GM18909 (cell line): ENCODE results near the gene DGAT2.
"Not testable (repeated sequence)": the region's sequence is repeated elsewhere in the genome, so short reads cannot be mapped to it uniquely, and the experiment has no call there.

Experiments
- ATAC-seq: cut with Tn5 transposase; IDR thresholded peaks from one replicate; pipeline ENCODE4 v1.9.1; 2021; ENCODE audit warnings: mild to moderate bottlenecking; ENCODE audit not compliant: unreplicated experiment, poor library complexity

DGAT2 gene

GRCh38 chr11:75748729-75749273, 19.8 kb upstream of the DGAT2 start:
- ATAC-seq: not testable (repeated sequence)

- ATAC-seq: not testable (repeated sequence)
These were observed 13.6 kb upstream of the DGAT2 start for GRCh38 chr11:75754933-75755332.

DNA sequence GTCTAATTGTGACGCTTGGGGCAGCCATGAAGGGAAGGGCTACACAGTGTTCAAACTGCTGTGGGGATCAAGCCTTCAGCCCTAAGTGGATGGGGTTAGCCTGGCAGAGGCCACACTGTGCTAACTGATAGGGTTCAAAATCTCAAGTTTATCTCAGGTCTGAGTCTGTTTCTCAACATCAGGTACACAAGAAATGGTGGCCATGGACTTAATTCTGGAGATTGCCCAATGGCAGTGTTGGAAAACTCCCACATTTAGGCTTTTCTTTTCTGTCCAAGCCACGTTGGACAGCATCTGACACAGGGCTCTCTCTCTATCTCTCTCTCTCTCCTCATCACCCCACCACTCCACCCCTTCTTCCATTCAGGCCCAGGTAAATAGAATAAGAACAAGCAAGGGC, 10.9 kb upstream of the DGAT2 start:
- ATAC-seq: no peak

DNA sequence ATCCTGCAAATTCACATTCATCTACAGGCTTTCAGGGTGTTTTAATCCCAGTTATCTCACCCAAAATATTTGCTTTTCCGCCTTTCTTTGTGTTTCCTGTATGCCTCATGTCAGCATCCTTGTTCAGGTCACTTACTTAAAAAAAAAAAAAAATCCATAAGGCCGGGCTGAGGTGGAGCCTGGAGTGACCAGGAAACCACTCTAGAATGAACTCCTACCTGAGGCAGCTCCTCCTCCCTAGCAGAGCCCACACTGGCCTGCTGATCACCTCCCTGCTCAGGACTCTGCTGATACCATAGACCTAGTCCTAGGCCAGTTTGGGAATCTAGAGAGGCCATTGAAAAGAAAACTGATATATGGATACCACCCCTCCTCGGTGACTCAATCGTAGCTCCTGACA, 8.7 kb upstream of the DGAT2 start:
- no peak for ATAC-seq

DNA sequence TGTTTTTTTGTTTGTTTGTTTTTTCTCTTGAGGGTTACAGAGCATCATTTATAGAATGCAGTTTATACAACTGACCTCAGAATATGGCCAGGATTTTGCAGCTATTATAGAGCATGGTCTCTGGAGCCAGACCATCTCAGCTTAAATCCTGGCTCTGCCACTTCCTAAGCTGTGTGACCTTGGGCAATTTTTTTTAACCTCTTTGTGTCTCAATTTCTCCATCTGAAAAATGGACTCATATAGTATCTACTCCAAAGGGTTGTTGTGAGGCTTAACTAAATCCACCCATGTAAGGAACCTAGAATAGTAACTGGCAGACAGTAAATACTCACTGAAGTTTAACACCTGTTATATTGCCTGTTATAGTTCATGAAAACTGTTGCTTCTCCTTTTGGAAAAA, 8.3 kb upstream of the DGAT2 start:
- ATAC-seq: no peak

GRCh38 chr11:75760710-75761493, 7.7 kb upstream of the DGAT2 start:
- ATAC-seq: no peak

DNA sequence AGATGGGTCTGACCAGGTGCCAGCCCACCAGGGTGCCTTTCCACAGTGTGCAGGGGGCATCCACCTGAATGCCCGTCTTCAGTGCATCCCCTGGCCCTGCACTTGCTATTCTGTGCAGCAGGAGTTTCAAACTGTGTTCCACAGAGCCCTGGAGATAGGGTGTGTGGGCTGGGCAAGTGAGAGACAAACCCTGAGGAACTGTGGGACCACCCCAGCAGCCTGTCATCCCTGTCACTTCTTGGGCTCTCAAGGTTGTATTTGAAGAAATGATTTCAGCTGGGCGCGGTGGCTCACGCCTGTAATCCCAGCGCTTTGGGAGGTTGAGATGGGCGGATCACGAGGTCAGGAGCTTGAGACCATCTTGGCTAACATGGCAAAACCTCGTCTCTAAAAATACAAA, 6.4 kb upstream of the DGAT2 start:
- ATAC-seq: no peak

- no peak for ATAC-seq
These were observed 5.7 kb upstream of the DGAT2 start for GRCh38 chr11:75762885-75763284.

- ATAC-seq: no peak
These were observed 4.7 kb upstream of the DGAT2 start for GRCh38 chr11:75763846-75764245.

- ATAC-seq: no peak
These were observed 3.5 kb upstream of the DGAT2 start for GRCh38 chr11:75765116-75765515.

DNA sequence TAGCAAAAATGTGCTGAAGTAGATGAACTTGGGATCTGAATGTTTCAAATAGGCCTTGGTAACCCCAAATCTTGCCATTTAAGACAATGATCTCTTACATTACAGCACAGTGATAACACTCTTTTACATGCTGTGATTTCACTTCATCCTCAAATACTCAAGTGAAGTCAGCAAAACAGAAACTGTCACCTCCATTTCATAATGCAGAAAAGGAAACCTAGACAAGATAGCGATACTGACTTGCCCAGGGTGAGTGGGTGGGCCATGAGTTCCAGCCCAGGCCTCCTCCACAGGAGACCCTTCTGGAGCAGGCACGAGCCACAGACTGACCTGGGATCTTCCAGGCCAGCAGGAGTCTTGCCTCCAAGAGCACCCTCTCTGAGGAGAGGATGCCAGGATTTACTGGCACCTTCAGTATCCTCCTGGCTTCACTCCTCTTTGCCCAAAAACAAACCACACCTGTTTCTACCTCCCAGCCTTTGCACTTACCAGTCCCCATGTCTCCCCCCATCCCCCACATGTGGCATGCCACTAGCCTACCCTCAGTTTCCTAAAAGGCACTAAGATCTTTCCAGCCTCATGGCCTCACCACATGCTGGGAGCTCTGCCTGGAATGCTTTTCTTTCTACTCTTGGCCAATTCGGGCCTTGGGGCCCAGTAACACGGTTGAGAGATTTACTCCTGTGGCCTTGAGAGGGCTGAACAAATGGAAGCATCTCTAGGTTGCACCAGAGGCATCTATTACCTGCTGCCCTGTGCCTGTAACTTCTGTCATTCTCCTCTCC, 1.9 kb upstream of the DGAT2 start:
- ATAC-seq: no peak

DNA sequence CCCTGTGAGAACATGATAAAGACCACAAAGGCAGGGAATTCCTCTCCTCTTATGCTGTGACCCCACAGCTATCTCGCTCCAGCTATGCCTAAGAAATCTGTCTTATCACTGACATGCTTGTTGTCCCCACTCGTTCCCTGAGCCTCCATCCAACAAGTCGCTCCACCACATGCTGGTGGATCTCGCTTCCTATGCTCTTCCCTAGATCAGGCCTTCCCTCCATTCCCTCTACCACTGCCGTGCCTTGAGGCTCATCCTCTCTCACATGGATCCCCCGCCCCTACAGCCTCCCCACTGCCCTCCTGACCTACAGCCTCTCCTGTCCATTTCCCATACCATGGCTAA, 1.4 kb upstream of the DGAT2 start:
- no peak for ATAC-seq

- no peak for ATAC-seq
These were observed 826 bp upstream of the DGAT2 start for GRCh38 chr11:75767793-75768111.

DNA sequence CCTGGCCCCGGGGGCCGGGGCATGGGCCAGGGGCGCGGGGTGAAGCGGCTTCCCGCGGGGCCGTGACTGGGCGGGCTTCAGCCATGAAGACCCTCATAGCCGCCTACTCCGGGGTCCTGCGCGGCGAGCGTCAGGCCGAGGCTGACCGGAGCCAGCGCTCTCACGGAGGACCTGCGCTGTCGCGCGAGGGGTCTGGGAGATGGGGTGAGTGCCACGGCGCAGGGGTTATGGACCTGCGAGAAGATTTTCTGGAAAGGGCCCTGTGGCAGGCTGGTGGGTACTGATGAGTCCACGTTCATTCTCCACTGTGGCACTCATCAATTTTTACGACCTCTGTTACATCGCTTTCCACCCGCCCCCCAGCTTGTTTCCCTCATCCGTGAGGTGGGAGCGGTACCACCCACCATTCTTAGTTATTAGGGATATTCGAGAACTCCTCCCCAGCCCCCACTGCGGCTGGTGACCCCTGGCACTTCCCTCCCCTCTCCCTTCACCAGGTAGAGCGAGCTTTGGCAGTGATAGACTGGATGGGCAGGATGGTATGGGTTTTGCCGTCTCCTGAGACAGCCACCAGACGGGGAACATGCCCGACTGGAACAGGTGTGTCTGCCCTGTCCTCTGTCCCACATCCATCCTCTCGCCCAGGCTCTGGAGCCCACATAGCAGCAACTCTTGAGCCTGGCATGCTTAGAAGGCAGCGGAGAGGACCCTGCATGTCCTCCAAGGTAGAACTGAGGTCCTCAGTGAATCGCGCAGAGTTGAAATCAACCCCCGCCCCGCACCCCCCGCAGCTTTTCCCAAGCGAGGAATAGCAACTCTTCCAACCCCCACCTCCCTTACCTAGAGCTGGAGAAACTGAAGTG, 562 bp downstream of the DGAT2 start:
- ATAC-seq: no peak

GRCh38 chr11:75770102-75770501, 1.5 kb downstream of the DGAT2 start:
- ATAC-seq: no peak

GRCh38 chr11:75771646-75772410, 3.2 kb downstream of the DGAT2 start:
- ATAC-seq: no peak

DNA sequence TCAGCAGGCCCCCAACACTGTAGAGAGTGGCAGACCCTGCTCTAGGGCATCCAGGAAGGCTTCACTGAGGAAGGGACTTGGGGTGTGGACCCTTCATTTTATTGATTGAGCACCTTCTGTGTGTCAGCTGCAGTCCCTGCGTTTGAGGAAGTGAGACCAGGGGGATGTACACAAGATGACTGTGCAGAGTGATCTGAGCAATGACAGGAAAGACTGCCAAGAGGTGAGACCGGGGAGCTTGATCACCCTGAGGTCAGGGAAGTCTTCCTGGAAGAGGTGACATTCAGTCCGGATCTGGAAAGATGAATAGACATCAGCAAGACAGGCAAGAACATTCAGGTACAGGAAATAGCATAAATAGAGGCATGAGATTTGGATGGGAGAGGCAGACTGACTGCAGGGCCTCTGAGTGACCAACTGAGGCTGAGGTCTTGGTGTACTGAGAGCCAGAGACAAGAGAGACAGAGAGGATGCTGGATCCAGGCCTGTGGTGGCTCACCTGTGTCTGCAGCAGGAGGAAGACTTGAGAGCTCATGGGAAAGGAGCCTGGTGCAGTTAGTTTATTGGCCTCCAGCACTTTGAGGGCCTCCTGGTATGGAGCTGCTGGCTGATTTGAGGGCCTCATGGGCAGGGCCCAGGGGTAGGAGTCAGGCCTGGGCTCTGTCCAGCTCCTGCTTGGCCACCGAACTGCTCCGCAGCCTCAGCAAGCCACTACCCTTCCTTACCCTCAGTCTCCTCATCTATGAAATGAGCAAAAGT, 5.2 kb downstream of the DGAT2 start:
- ATAC-seq: peak; percentile 81

DNA sequence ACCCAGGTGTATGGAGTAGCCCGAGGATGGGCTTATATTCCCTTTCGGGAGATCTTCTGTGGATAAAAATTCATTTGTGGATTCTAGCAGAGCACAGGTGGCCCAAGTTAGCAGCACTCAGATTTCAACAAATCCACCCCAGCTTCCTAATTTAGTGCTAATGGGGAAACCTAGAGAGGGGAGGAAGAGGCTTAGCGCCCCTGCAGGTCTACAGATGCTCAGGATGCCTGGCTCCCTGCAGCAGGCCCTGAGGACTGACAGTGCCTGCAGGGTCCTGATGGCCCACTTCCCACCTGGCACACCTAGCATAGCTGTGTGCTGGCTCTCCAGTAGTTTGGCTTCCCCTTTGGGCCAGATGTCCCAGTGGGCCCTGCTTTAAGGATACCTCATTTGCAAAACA, 6.5 kb downstream of the DGAT2 start:
- no peak for ATAC-seq

GRCh38 chr11:75776546-75776945, 8.0 kb downstream of the DGAT2 start:
- ATAC-seq: no peak
